Measurements from ENCODE around the gene ITGA1.

GRCh38 chr5:52994266-52994665 lies 206.6 kb downstream of the ITGA1 start:
- TF ChIP-seq CTCF (conservative IDR thresholded peaks at IDR 0.05) (no peak), EZH2 (IDR thresholded peaks at IDR 0.05; ENCODE audit: low read depth) (no peak)
